Stimulated activated CD4-positive, alpha-beta T cell treated with anti-CD3 and anti-CD28 coated beads, Interleukin-12 subunit alpha, Interleukin-12 subunit beta, amount 100 ng/mL, for 48 hours (primary cell): ENCODE measurements around the gene PEAK3.

Source experiments
- DNase-seq, 3 donors: peaks; one replicate each; pipeline ENCODE4 v3.0.0-alpha.2; 2020; ENCODE audit warnings: low read depth in 2 of 3, low spot score in 1 of 3

Gene PEAK3

DNA sequence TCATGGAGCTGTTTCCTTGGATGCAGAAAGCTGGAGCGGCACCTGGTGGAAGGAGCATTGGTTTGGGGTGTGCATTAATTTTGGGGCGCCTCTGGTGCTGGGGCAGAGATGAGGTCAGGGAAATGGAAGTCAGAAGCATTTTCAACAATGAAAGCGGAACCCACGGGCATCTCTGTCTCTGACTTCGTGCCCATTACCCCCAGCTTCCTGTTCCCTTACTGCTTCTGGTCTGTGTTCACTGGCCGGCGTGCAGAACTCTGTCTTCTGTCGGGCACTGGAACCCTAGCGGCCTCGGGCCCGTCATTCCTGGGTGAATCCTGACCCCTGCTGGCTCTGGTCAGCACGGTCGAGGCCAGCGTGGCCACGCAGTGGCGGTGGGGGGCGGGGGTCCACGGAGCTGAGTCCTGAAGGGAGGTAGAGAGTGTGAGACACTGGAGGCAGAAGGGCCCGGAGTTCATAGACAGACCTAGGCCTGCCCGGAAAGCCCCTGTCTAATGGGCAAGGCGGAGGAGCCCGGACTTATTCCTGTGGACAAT is 33.9 kb upstream of the PEAK3 start:
- no peak for DNase-seq

DNA sequence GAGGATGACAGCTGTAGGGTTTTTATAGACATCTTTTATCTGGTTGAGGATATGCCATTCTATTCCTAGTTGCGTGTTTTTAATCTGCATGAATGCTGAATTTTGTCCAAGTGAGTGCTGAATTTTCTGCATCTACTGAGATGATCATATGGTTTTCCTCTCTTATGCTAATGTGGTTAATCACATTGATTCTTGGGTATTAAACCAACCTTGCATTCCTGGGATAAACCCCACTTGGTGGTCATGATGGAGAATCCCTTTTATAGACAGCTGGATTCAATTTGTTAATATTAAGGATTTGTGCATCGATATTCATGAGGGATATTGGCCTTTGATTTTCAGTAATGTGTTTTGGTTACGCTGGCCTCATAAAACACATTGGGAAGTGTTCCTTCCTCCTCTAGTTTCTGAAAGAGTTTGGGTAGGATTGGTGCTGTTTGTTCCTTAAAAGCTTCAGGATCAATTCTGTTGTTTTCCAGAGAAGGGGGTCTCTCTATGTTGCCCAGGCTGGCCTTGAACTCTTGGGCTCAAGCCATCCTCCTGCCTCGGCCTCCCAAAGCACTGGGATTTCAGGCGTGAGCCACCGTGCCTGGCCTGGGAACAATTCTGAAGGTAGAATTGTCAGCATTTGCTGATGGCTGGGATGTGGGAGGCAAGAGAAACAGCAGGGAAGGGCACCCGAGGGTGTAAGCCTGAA is 33.3 kb upstream of the PEAK3 start:
- no peak for DNase-seq

DNA sequence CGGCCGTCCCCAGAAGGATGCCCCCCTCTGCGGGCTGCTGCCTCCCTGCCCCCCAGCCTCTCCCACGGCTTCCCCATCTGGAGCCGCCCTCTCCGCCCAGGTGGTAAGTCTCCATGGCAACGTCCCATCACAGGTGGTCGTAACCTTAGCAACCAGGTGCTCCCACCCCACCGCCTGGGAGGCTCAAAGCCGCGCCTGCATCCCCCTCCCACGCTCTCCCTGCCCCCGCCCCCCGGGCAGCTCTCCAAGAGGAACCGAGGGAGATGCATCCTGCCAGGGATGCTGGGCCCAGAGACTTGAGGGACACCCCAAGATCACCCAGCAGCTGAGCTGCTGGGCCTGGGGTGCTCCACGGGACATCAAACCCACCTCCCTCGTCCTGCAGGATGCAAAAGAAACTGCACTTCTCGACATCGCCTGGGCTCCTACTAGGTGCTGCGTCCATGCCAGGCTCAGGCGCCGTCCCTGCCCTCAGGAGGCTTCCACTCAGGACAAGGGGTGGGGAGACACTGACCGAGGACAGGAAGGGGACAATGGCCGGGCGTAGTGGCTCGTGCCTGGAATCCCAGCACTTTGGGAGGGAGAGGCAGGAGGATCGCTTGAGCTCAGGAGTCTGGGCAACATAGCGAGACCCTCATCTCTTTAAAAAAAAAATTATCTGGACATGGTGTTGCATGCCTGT is 31.0 kb upstream of the PEAK3 start:
- DNase-seq, result no peak

DNA sequence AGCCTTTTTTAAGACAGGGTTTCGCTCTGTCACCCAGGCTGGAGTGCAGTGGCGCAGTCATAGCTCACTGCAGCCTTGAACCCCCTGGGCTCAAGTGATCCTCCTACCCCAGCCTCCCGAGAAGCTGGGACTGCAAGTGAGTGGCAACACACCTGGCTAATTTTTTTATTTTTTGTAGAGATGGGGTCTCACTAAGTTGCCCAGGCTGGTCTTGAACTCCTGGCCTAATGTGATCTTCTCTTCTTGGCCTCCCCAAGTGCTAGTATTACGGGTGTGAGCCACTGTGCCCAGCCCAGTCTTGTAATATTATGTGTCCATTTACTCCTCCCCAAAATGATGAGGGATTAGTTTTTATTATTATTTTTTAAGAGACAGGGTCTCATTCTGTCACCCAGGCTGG is 29.1 kb upstream of the PEAK3 start:
- DNase-seq, result no peak

DNA sequence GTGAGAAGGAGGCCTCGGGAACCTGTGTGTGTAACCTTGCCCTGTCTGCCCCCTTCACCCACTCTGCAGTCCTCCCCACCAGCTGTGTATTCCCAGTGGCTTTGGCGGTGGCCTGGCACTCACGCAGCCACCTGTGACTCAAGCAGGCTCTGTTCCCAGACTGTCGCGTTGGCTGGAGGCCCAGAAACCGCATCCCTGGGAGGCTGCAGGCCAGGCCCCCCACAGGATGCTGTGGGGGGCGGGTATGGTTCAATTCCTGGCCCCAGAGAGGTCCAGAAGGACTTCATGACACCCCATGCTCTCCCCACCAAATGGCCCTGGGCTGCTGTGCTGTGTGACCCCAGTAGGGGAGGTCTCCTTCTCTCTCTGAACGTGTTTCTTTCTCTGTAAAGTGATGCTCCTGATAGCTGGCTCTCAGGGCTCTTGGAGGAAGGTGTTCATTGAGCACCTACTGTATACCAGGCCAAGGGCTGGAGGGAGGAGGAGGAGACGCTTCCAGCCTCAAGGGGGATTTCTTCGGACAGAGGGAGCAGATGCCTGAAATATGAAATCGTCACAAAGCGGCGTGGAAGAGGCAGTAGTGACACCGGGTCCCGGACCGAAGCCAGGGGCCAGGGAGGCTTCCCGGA is 27.9 kb upstream of the PEAK3 start:
- DNase-seq, result no peak

DNA sequence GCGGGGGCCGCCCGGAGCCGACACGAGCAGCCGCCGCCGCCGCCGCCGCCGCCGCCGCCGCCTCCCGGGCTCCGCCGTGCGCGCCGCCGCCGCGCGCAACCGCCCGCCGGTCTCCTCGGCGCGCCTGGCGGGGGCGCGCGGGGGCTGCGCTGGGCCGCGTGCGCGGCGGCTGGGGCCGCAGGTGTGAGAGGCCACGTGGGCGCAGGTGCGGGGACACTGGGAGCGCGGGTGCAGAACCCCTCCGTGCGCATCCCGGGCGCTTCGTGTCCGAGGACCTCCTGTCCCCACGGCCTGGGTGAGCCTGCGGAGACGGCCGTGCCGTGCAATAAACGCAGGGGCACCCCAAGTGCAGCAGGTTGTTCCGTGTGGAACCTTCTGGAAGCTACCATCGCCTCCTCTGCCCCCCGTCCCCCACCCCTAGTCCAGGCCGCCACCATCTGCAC is 26.2 kb upstream of the PEAK3 start, which contains the start of gene LINGO3:
TSS of gene LINGO3 (minus strand) at position 41 of the 443 bp plus-strand sequence. CDS start 16,378 bp downstream, outside the sequence.
- no peak for DNase-seq

DNA sequence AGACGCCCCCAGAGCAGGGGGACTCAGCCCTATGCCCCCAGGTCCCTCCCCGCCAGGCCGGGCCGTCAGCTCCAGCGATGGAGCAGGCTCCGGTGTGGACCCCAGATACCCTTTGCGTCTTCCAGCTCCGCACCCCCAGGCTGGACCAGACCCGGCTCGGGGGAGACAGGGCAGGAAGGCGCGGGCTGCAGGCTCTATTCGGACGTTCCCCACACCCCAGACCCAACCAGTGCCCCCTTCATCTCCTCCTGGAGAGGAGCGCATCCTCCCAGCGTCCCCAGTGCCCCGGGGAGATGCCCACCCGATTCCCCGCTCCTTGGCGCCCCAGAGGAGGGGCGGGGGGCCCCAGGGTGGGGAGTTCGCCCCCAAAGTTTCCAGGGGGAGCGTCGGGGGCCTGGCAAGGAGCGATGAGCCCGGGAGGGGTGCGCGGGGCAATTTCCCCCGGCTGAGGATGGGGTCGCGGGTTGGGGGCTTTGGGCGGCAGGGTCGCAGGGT is 25.6 kb upstream of the PEAK3 start:
- no peak for DNase-seq

DNA sequence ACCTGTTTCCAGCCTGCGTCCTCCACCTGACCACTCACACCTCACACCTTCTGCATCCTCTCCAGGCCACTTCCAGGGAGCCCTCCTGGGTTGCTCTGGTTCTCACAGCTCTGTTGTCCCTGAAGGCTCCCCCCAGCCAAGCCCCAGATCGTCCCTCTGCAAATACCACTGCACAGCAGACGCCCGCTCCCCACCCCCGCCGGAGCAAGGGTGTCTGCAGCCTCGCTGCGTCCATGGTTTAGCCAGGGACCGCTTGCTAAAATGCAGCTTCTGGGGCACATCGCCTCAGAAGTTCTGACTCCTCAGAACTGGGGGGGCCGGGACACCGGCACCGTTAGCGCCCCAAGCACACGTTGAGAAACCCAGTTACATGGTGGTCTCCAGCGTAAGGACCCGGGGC is 25.0 kb upstream of the PEAK3 start:
- DNase-seq, result no peak

DNA sequence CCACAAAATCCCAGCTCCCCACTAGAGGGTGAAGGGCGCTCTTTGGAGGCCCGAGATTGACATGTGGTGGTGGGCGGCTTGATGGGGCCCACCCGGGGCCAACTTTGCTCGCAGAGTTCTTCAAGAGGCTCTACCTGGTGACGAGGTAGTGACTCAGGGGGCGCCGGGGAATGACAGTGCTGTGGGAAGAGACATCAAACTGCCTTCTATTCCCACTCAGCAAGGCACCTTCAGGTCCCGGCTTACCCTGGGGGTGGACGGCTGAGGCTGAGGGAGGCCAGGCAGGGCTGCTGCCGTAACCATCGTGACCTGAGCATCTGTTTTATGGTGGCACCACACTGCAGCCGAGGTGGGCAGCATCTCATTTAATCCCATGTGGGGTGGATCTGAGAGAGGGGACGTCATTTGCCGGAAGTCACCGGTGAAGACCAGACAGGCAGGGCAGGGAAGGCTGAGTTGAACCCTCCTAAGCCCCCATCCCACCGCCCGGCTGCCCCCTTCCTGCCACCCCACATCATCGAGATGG is 24.4 kb upstream of the PEAK3 start:
- DNase-seq, result no peak

DNA sequence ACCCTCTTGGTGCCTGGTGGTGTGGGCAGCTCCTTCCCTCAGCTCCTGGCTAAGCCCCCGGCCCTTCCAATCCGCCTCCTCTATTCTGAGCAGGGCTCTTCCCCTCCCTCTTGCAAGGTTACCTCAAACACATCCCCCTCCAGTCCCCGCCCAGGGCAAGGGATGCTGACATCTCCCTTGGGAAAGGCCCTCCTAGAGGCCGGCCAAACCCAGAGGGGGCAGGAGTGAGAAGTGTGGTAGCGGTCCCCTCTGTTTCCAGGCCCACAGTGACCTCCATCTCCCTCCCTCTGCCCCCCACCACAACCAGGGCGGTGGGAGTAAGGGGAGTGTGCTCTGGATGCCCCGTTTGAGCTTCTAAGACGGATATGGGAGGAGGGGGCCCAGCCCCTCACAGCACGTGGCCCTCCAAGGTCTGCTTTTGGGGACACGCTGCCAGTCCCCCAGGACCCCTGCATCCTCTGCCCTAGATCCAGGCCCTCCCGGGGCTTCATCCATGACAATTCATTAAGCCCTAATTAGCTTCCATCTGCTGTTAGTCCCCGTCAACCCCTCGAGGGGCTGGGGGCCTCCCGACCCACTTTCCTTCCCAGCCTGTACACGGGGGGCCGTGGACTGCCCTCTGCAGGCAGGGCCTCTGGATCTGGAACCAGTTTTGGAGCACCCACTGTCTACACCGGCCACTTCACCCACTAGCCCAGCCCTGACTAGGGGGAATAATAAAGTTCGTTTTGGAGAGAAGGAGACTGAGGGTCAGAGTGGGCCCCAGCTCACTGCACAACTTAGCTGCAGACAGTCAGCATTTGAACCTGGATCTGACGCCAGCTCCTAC is 23.7 kb upstream of the PEAK3 start:
- no peak for DNase-seq

DNA sequence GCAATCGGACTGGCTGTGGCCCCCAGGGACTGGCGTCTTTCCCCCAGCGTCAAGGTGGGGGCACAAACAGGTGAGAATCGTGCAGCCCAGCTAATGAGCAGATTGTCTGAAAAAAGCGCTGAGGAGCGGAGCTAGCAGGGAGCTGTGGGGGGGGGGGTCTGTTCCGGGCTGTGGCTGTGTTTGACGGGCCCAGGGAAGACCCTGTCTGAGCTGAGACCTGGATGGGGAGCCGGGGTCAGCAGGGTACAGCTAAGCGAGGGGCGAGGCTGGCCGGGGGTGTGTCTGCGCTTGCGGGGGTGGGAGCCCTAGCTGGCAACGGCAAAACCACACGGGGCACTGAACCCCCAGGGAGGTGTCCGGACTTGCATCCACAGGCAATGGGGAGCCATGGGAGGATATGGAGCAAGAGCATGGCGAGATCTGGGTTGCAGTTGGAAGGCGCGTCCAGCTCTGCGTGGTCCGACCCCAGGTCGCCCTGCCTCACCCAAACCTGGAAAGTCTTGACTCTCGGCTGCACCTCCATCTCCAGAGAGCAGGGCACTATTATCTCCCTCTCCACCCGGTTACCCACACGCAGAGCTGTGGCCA is 21.3 kb upstream of the PEAK3 start:
- no peak for DNase-seq

DNA sequence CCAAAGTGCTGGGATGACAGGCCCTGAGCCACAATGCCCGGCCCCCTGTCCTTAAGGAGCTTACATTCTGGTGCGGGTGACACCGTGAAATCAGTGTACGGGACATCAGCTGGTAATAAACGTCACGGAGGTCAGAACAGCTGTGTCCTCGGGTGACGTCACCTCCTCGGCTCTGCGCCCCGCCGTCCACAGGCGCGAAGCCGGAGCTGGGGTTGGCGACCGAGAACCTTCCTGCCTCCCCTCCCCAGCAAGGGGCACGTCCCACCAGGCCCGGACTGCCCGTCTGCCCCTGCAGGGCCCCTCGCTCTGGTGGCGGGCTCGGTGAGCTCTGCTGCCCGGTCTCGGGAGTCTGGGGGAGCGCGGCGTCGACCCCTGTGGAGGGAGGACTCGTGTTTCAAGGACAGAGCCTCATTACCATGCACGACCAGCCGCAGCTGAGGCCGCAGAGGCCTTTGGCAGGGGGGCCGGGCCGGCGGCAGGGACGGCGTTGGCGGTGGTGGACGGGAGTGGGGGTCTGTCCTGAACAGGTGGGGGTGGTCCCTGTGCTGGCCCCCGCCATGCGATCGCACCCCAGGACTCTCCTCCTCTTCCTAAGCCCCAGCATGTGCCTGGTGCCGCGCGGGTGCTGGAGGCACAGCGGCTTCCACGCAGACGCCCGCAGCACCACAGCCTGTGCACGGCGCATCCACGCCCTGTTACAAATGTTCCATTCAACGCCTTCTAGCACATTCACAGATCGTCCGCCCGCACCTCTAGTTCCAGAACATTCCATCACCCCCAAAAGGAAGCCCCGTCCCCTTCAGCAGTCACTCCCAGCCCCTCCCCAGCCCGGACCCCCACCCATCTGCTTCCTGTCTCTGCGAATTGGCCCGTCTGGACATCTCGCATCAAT is 20.6 kb upstream of the PEAK3 start:
- no peak for DNase-seq

DNA sequence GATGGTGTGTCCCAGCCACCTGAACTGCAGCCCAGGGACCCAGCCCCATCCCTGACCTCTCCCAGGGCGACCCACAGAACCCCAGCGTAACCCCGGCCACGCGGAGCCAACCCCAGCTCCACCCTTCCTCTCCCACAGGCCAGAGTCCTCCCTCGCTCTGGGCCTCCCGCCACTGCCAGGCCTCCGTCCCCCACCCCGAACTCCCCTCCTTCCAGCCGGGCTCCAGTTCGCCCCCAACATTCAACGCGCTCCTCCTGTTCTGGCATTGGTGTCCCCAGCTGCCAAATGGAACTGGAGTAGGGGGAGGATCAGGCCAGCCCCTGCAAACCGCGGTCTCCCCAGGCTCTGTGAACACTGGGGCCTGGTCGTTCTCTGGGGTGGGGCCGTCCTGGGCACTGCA is 18.6 kb upstream of the PEAK3 start:
- no peak for DNase-seq

DNA sequence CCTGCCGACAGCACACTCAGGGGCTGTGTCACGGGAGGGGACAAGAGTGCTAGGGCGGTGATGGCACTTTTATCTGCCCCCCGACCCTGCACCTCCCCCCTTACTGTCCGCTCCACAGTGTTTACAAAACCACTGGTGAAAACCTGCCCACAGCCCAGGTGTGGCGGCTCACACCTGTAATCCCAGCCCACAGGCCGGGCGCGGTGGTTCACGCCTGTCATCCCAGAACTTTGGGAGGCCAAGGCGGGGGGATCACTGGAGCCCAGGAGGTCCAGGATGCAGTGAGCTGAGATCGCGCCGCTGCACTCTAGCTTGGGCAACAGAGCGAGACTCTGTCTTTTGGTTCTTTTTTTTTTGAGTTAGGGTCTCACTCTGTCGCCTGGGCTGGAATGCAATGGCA is 14.2 kb upstream of the PEAK3 start:
- DNase-seq, result no peak

DNA sequence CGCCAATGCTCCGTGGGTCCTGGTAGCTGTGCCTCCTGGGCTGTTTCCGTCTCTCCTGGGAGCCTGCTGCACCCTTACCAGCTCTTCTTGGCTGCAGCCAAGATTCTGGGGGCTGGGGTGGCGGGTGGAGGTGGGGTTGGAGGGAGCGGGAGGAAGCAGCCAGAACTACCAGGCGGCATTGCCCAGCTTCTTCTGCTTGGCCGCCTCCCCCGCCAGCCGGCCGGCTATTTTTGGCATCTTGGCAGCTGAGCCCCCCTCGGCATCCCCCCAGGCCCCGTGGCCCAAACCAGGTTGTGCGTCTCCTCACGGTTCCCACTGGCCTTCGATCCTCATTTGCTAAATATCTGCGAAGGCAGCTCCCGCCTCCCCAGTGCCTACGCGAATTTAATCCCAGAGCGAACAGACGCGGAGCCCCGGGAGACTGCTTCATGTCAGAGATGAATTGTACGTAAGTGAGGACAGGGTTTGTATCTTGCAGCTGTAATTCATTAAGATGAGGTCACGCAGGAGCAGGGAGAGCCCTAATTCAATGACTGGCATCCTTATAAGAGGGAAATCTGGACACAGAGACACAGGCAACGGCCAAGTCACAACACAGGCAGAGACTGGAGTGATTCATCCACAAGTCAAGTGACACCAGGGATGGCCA is 12.8 kb upstream of the PEAK3 start:
- no peak for DNase-seq

DNA sequence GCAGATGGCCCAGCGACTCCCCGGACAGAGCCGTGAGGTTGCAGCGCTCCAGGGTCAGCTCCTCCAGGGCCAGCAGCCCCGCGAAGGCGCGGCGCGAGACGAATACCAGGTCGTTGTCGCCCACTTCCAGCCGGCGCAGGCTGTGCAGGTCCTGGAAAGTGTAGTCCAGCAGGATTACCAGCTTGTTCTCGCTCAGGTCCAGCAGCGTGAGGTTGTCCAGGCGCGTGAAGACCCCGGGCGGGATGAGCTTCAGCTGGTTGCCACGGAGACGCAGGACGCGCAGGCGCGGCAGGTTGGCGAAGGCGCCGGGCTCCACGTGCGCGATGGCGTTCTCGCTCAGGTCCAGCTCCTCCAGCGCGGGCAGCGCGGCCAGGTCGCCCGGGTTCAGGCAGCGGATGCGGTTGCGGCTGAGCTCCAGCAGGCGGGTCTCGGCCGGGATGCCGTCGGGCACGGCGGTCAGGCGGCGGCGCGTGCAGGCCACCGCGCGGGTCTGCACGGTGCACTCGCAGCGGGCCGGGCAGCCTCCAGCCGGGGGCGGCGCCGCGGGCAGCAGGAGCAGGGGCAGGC is 9.3 kb upstream of the PEAK3 start:
- DNase-seq, result no peak

DNA sequence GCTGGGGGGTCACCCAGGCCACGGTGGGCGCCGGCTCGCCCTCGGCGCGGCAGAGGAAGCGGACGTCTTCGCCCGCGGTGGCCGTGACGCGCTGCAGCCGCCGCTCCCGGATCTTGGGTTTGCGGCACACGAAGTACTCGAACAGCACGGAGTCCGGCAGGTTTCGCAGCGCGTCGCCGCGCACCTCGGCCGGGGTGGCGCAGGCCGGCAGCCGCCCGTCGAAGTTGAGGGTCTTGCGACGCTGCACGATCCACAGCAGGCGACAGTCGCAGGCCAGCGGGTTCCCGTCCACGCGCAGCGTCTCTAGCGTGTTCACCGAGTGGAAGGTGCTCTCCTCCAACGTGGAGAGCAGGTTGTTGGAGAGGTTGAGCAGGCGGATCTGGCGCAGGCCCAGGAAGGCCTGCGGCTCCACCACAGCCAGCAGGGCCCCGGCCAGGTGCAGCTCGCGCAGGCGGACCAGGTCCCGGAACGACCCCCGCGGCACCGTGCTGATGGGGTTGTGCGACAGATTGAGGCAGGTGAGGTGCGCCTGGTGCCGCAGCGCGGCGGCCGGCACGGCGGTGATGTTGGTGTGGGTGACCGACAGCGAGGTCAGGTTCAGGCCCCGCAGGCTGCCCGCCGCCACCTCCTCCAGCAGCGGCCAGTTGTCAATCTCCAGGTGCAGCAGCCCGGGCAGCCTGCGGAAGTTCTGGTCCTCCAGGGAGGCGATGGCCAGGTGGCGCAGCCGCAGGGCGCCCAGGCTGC is 8.6 kb upstream of the PEAK3 start:
- no peak for DNase-seq
